Globus pallidus (tissue), 1 donor: Measurements from ENCODE around the gene AMIGO1.

ENCODE experiments used
- DNase-seq: peaks from one replicate; pipeline ENCODE4 v3.0.0-alpha.2; 2015; ENCODE audit warnings: low spot score

The AMIGO1 gene

GRCh38 chr1:109454497-109455133 lies 54.9 kb downstream of the AMIGO1 start:
- DNase-seq: no peak
